Stimulated activated memory B cell treated with anti-CD40 and anti-IgM and Interleukin-4, amounts not matched to agents 10 μg/mL and 1 μg/mL and 100 μg/mL, for 72 hours (primary cell): ENCODE data around the gene CYP4Z1.
"Not testable (repeated sequence)": the region's sequence is repeated elsewhere in the genome, so short reads cannot be mapped to it uniquely, and the experiment has no call there.

Source experiments
- ATAC-seq: fragments of 150-1000 bp; cut with Tn5 transposase; 2 replicates; pipeline ENCODE4 v1.10.0; 2021
- H3K27ac Mint-ChIP-seq: one replicate; pipeline ENCODE4 v1.8.0; 2022; ENCODE audit warnings: mild to moderate bottlenecking, mixed read lengths
- H3K27me3 Mint-ChIP-seq: one replicate; pipeline ENCODE4 v1.8.0; 2022; ENCODE audit warnings: mixed read lengths
- H3K36me3 Mint-ChIP-seq: one replicate; pipeline ENCODE4 v1.8.0; 2022; ENCODE audit warnings: mixed read lengths
- H3K4me1 Mint-ChIP-seq: one replicate; pipeline ENCODE4 v1.8.0; 2022; ENCODE audit warnings: mixed read lengths
- H3K4me3 Mint-ChIP-seq: one replicate; pipeline ENCODE4 v1.8.0; 2022; ENCODE audit warnings: mild to moderate bottlenecking, moderate library complexity, mixed read lengths
- H3K9me3 Mint-ChIP-seq: one replicate; pipeline ENCODE4 v1.8.0; 2022; ENCODE audit warnings: mixed read lengths

The CYP4Z1 gene

GRCh38 chr1:47147047-47147785 is 80.2 kb downstream of the CYP4Z1 start:
- Mint-ChIP-seq H3K4me1 (no peaks in the 10 kb centered on the region), H3K36me3 (no peaks in the 10 kb centered on the region), H3K27me3 (peaks cover 52% of the 10 kb centered on the region), H3K4me3 (no peak overlapping the region), H3K27ac (no peak overlapping the region), H3K9me3 (no peaks in the 10 kb centered on the region)
- ATAC-seq: no peak

GRCh38 chr1:47149162-47149561 is 82.1 kb downstream of the CYP4Z1 start:
- not testable (repeated sequence) for H3K27ac Mint-ChIP-seq, H3K9me3 Mint-ChIP-seq, H3K36me3 Mint-ChIP-seq, H3K4me3 Mint-ChIP-seq, H3K4me1 Mint-ChIP-seq, ATAC-seq
- peaks cover 56% of the 10 kb centered on the region for H3K27me3 Mint-ChIP-seq

GRCh38 chr1:47156457-47156856 is 89.4 kb downstream of the CYP4Z1 start:
- Mint-ChIP-seq H3K9me3 (peaks cover 17% of the 10 kb centered on the region), H3K27me3 (peaks cover 38% of the 10 kb centered on the region)
- H3K4me3 Mint-ChIP-seq, ATAC-seq, H3K4me1 Mint-ChIP-seq, H3K36me3 Mint-ChIP-seq, H3K27ac Mint-ChIP-seq: not testable (repeated sequence)

- Mint-ChIP-seq H3K27me3 (peaks cover 36% of the 10 kb centered on the region), H3K9me3 (peaks cover 17% of the 10 kb centered on the region)
- H3K4me3 Mint-ChIP-seq, ATAC-seq, H3K4me1 Mint-ChIP-seq, H3K36me3 Mint-ChIP-seq, H3K27ac Mint-ChIP-seq: not testable (repeated sequence)
Measured at GRCh38 chr1:47157957-47158356, 90.9 kb downstream of the CYP4Z1 start.

- H3K27me3 Mint-ChIP-seq: peaks cover 40% of the 10 kb centered on the region
- H3K27ac Mint-ChIP-seq: no peak overlapping the region
- ATAC-seq: no peak
- H3K4me1 Mint-ChIP-seq: no peaks in the 10 kb centered on the region
- no peak overlapping the region for H3K4me3 Mint-ChIP-seq
- H3K36me3 Mint-ChIP-seq: no peaks in the 10 kb centered on the region
- H3K9me3 Mint-ChIP-seq: peaks cover 12% of the 10 kb centered on the region
Measured at GRCh38 chr1:47160716-47161115, 93.7 kb downstream of the CYP4Z1 start.

- Mint-ChIP-seq H3K27ac (no peak overlapping the region), H3K36me3 (no peaks in the 10 kb centered on the region), H3K27me3 (peaks cover 40% of the 10 kb centered on the region), H3K9me3 (peaks cover 8% of the 10 kb centered on the region), H3K4me3 (no peak overlapping the region), H3K4me1 (no peaks in the 10 kb centered on the region)
- ATAC-seq: no peak
Measured at GRCh38 chr1:47161298-47162040, 94.4 kb downstream of the CYP4Z1 start.

- peaks cover 64% of the 10 kb centered on the region for H3K27me3 Mint-ChIP-seq
- H3K27ac Mint-ChIP-seq: no peak overlapping the region
- no peaks in the 10 kb centered on the region for H3K36me3 Mint-ChIP-seq
- H3K4me3 Mint-ChIP-seq: no peak overlapping the region
- peaks cover 8% of the 10 kb centered on the region for H3K9me3 Mint-ChIP-seq
- no peaks in the 10 kb centered on the region for H3K4me1 Mint-ChIP-seq
- no peak for ATAC-seq
Measured at GRCh38 chr1:47164552-47164951, 97.5 kb downstream of the CYP4Z1 start.
